NCI-H69 (cell line): Measurements from ENCODE around the gene SORCS3.

ENCODE experiments used
- DNase-seq: peaks from one replicate; lab custom pipeline; 2025; lab: John Stamatoyannopoulos, UW

SORCS3 gene

DNA sequence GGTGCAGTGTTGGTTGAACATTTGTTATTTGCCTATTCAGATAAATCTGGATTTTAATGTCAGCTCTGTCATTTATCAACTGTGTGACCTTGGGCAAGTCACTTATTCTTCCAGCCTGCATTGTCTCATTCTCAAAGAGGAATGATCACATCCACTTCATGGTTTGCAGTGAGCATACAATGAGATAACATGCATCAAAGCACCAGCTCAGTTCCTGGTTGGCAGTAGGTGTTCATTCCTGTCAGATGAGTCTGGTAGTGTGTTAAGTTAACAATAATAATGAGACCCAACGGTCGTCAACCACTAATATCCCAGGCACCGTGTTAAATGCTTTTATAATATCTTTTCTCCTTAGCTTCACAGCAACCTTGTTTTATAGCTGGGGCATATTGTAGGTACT lies 137.3 kb downstream of the SORCS3 start:
- no peak for DNase-seq

DNA sequence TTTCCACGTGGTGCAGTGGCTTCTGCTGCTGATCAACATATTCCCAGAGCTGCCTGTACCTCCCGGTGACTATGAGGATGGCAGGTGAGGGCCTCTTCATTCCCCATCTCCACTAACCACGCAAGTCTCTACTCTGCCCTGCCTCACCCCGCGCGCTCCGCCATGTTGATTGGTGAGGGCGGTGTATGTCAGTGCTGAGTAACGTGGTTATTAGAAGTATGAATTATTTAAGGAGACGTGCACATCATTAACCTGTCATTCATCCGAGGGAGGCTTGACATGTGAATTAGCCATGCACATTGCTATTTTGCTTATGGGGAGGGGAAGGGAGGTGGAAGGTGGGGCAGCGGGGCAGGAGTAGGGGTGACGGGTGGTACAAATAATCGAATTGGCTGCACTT lies 138.6 kb downstream of the SORCS3 start:
- no peak for DNase-seq

DNA sequence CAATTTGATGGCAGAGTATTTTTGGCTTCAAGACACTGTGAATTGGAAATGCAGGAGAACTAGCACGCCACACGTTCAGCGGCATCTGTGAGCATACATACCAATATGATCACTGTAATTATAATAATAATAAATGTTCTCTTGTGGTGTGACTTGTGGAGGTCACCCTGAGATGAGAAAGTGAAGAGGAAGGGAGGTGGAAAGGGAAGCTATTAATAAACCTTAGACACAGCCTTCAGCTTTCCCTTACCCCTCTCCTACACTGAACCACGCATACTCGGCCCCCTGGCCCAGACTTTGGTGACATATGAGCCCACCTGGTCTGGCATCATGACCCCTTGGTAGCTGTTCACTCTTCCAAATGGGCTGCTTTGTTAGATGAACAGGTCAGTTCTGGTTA lies 139.1 kb downstream of the SORCS3 start:
- DNase-seq = no peak

DNA sequence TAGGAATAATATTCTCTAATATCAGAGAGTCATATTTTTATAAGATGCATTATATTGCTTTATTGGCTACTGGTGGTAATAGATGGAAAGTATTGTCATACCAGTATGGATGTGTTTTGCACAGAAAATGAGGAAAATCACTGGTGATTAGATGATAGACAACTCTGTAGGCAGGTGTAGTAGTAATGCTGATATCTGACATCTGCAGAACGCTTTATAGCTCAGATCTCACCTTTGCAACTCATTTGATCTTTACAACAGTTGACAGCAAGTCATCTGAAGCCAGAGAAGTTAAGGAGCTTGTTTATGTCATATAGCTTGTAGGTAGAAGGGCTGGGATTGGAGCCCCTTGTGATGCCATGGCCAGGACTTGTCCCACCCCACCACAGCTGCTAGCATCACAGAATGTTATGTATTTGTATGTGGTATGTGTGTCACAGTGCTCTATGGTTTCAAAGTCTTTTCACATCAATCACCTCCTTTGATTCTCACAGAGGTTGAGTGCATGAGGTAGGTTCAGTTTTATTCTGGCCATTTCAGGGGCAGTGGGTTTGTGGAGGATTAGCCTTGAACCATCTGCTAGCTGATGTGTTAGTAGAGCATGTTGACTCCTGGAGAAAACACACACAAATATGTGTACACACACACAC lies 140.0 kb downstream of the SORCS3 start:
- DNase-seq = no peak

DNA sequence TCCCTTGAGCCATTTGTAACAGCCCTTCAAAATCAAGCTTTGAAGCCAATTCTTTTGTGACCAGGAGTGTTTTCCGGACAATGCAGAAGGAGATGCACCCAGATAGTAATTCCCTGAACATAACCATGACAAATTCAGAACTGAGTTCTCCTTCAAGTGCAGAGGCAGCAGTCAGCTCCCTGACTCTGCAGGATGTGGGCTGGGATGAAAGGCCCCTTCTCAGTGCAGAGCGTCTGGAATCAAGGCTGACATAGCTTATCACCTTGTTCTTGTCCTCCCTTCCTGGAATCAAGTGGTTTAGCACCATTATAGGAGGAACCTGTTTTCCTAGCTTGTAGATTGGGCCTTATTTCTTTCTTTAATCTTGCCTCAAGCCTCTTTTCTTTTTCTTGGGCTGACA lies 143.4 kb downstream of the SORCS3 start:
- DNase-seq = no peak

DNA sequence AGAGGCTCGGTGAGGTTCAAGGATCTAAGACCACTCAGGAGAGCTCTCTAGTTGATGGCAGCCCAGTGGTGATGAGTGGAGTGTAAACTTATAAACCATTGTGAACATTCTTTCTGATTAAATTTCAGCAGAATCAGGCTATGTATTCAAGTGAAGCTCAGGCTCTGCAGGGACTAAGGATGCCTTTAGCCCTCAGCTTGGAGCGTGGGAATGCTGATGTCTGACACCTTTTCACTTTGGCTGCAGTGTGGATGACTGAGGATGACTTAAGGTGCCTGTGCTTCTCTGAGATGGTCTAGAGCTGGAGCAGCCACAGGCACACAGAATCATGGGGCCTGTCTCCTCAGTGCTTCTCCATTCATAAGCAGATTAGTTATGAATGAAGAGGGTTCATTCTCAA lies 150.4 kb downstream of the SORCS3 start:
- DNase-seq = no peak

DNA sequence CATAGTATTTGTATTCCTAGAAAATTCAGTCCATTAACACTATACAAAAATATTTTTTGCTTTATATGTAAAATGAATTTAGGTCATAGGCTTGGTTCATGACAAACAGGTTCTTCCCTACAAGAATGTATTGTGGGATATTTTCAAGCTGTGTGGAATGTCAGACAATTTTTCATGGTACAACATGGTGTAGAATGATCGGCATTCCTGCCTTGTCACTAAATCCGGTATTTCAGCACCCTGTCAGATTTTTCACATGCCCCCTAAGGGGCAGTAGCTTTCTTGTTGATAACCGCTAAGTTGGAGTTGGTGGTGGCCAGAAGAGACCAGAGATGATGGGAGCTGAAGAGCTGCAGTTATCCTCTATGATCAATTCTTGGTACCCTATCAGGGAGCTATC lies 154.3 kb downstream of the SORCS3 start:
- no peak for DNase-seq

DNA sequence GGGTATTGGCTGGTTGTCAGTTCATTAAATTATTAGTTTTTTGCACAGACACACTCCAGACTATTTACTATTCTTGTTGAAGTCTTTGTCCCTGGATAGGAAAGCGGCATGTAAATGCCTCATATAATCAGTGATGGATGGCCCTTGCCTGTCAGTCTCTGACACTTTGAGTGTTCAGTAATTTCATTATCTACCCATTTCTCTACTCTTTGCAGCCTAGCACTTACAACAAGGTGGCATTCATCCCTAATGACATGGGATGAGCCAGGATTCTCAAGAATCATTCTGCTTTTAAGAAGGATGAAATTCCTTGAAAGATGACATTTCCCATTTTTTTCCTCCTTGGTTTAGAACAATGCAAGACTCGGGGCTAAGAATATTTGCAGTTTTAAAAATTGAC lies 155.7 kb downstream of the SORCS3 start:
- no peak for DNase-seq

DNA sequence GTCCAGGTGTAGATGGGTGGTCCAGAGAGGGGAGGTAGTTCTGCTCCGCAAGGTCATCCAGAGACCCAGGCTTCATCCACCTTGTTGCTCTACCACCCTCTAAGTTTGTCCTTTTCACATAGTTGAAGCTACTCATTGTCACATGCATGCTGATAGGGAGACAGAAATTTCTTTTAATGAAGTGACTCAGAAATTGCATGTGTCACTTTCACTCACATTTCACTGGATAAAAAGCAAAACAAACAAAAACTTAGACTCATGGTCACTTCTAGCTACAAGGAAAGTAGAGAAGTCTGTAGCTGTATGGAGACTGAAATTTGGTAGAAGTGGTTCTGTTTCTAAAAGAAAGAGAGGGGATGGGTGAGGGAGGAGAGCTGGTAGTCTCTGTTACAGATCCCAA lies 161.9 kb downstream of the SORCS3 start:
- DNase-seq = no peak

DNA sequence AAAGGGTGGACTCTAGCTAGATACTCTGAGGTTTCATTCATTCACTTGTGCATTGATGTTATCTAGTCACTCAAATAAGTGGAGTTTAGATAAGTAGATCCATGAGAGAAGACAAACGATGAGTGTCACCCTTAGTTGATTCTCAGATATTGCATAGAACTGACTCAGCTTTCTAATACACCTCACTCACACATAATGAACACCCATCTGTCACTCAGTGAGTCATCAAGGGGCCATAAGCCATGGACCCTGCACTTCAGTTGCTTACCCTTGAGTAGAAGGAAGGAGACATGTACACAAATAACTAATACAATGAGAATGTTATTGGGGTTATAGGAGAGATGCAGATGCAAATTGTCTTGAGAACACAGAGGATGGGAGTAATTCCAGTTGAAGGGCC lies 163.8 kb downstream of the SORCS3 start:
- no peak for DNase-seq

DNA sequence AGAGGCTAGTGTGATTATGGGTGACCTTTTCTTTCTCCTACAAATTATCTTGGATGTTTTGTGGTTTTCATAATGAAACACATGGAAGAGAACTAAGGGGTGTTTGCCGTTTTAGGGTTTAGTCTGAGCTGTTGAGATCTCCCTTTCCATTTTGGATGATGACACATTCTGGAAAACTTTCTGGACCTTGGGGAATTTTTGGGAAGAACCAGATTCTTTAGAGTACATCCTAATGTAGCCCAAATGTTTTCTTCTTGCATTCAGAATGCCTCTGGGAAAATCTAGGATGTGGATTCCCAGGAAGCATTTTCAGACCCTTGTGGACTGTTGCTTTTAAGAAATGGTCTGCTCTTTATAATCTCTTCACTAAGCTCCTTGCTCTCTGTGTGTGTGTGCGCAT lies 165.7 kb downstream of the SORCS3 start:
- DNase-seq = no peak

DNA sequence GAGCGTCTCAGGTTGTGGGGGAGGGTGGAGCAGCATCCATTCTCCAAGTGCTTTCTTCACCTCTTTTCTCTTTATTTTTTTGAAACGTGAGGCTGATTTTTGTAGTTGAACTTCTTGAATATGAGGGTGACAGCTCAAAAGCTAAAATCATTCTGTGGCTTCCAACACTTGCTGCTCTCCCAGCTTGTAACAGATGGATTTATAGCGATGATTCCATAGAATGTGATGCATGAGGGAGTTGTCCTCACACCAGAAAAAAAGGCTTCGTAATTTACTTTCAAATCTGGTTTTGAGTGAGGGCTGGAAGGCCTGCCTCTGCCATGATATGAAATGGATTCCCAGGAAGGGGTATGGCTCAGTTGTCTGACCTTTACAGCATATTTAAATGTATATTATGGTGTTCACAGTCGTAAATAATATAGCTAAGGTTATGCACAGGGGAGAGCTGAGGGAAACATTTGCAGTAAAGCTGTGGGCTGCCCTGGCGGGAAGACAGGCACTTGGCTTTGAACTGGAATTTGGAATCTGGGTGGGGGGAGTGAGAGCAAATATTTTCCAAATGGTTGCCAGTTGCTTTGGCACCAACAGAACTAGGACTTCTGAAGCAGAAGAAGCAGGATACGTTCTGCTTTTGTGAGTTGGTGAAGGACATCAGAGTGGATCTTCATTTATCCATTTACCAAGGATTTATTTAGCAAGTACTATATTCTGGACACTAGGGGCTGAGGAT lies 166.7 kb downstream of the SORCS3 start:
- no peak for DNase-seq

DNA sequence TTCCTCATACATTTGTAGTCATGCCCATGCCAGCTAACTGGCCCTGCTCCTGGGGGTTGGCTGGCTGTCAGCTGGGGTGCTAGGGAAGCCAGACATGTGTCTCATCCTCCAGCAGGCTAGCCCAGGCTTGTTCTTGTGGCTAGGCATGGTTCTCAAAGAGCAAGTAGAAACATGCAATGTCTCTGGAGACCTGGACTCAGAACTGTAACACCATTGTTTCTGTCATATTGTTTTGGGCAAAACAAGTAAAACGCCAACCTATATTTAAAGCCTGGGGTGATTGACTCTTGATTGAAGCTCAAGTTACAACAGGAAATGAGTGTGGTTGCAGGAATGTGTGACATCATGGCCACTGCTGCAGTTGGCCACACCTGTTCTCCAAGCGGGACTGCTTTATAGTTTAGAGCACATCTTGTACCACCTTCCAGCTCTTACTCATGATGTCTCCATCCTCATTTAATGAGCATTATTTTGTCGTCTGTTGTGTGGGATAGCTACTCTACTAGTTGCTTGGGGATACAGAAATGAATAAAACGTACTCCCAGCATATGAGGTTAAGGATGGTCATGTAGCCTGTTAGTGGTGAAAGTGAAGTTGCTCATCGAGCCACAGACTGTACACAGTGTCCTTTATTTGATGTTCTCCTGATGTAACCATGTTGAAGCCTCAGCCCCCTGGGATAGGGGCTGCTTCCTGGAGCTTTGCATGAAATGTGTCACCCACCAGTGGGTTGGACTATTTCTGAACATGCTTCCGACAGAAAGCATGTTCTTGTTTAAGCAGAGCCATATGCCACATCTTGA lies 168.4 kb downstream of the SORCS3 start:
- peak; percentile 88 for DNase-seq

DNA sequence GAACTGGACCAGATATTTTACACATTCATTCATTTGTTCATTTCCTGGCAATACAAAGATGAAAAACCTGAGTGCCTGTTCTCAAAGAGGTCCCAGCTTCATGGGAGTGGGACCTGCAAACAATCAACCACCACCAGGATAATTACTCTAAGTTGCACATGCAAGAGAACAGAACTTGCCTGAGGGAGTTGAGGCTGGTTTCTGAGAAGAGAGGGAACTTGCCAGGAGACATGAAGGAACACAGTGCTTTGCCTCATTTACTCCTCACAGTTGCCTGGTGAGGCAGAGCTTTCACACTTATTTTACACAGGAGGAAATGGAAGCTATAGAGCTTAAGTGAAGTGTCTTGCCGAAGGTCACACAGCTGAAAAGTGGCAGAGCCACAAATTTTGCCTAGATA lies 170.1 kb downstream of the SORCS3 start:
- DNase-seq = peak; percentile 1

DNA sequence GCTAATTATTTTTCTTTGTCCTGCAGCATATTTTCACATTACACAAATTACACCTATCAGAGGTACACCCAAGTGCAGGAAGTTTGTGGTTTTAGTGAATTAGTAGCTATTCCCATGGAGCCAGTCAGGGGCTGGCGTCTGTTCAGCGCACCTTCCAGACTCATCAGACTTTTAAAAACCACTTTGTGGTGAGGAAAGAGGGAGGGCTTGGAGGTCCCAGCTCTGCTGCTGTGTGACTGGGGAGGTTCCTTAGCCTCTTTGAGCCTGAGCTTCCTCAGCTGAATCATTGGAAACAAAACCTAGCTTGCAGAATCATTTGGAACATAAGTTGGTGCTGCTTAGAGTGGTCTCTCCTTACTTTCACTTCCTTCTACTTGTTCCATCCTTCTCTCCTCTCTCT lies 175.4 kb downstream of the SORCS3 start:
- DNase-seq = no peak

DNA sequence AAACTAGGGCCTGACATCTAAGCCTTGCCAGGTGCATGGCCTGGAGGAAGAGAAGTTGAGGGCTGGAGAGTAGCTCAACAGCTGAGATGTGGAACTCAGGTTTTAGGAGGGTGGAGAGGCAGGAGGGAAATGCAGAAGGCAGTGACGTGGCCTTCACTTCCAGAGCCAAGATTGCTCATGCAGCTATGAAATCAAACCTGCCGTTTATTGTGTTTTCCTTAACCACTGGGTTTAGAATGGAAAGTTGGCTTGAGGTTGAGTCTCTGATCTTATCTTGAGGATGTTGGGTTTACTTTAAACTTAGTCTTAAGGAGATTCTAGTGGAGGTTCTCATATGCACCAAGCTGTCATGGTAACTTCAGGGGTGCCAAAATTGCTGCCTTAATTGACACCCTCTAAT lies 178.6 kb downstream of the SORCS3 start:
- DNase-seq = no peak

DNA sequence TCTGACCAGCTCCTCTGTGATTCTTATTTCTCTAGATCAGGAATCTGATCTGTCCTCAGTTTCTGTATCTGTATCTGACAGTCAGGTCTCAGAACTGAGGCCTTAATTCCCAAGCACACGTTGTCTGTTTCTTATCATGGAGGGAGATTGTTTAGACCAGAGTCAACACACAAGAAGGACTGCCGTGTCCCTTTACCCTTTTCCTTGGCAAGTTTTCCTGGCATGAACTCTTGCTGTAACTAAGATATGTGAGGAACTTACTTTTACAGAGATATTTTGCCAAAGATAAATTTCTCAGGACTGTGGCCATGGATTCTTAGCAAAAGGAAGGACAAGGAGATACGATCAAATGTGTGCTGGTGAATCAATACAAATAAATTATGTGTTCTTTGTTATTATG lies 181.0 kb downstream of the SORCS3 start:
- DNase-seq = no peak

DNA sequence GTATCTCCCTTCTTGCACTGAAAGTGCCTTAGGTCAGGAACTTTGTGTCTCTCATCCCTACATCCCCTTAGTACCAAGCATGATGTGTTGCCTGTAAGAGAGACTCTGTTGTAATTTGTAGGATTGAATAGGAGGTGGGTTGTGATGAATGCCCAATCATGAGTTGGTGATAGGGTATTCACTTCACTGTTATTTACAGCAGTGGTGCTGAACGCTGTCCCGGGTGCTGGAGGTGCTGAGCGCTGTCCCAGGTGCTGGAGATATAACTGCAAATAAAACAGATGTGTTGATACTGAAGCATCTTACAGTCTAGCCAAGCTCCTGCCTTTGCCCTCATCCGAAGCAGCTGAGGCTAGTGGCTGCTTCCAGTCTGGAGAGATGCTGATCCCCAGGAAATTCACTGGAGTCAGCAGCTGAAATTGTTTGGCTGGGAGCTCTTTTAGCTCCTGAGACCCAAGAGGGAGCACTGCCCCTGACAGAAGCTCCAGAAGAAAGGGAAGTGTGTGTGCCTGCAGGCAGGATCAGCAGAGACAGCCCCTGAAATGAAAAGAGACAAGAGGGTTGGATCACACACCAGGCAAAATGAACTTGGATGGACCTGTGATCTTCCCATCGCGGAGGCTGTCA lies 183.4 kb downstream of the SORCS3 start:
- DNase-seq = no peak

DNA sequence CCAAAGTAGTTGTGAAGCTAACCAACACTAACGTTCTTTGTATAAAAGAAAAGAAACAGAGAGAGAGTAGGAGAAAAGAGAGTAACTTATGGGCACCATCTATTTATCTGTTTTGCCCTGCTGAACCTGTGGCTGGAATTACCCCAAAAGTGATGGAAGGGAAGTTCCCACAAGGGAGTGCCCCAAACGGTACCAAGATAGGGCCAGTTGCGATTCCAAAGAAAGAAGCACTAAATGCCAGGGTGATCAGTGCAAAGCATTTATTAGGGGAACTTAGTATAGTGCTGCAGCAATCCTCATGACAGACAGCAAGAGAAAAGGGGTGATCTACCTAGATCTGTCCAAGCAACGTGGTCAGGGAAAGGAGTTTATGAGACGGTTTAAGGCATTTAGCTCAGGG lies 190.2 kb downstream of the SORCS3 start:
- no peak for DNase-seq

DNA sequence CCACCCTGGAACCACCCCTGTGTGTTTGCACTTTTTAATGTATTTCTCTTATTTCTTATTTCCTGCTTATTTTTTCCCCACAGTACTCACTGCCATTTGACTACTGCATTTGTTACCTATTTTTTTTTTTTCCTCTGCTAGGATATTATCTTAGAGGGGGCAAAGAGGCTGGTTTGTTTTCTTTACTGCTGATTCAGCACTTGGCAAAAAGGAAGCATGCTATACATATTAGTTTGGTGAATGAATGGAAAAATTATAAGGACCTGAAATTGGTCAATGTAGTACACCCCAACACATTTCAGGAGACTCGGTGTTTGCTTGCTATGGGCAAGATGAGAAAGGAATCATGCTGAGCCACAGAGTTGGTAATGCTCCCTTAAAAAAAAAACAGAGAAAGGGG lies 193.5 kb downstream of the SORCS3 start:
- no peak for DNase-seq

DNA sequence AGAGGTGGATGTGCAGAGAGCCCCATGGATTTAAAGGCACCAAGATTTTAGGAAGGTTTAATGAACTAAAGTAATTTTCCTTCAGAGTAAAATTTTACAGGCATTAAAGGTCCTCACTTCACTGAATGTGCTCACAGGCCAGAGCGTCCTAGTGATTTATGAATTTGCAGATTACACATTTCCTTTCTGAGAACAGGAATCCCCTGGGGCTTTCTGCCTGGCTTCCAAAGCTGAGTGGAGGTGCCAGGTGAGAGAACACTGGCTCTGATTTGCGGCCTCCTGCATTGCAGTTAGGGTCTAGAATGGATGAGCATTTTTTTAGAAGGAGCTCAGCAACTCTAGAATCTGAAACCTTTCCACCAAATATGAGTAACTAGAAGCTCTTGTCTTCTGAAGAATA lies 194.3 kb downstream of the SORCS3 start:
- DNase-seq = peak; percentile 79

DNA sequence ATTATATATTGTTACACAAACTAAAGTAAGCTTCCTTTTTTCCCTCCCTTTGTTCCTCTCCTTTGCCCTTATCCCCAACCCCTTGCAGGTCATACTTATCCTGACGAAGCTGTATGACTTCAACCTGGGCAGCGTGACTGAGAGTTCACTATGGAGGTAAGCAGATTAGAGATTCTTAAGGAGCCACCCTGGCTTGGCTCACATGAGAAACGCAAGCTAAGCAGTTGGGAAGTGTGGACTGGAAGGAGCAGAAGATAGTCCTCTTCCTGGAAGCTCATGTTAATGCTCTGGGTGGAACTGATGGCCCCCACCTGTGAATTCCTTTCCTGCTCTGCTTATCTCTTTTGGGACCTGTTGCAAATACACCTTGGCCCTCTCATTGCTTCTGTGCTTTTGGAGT lies 201.6 kb downstream of the SORCS3 start:
- no peak for DNase-seq

DNA sequence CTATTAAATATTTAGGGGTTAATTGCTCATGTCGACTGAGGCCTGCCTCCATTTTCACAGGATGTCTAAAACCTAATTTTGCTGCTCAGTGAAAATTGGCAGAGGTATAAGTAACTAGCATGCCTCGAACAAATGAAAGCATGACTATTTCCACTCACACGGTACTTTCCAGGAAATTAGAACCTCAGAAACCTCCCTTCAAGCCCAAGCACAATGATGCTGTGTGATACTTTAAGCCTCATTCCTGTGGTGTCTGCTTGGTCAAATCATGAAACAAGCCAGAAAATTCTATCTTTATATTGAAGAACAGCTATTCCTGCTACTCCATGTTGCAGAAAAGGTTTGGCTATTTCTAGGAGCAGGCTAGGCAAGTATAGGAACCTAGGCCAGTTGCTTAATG lies 203.0 kb downstream of the SORCS3 start:
- DNase-seq = no peak
